ENCODE measurements around the gene EDC3. TPM values are rescaled to one million over a fixed set of nuclear protein-coding genes. Genes with fewer than 3 reads are reported as not detected.

EDC3 gene
- total and polyA plus RNA-seq, 2 experiments from 2014 or later: 13.8 to 26.5 TPM

DNA sequence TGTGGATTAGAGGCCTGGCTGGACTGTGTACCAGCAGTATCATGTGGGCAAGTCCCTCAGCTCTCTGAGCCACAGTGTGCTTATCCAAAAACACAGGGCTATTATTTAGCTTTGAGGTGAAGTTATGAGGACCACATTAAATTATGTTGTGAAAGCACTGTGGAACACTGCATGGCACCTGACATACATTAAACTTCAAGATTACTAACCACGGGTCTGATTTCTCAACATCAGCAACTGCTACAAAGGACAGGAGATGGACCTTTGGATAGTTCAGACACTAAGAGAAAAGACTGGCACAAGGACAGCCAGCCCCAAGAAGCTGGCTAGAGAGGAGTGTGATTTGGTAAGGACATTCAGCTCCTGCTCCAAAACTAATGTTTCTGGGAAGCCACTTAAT, 58.8 kb downstream of the EDC3 start (continued):
- no peak for TF ChIP-seq EZH2phosphoT487 (IDR thresholded peaks at IDR 0.05; ENCODE audit: unreplicated experiment)
- no peak for TF ChIP-seq NANOG (IDR thresholded peaks at IDR 0.05; ENCODE audit: borderline replicate concordance)
- no peak for TF ChIP-seq JUNB (IDR thresholded peaks at IDR 0.05; ENCODE audit: unreplicated experiment)

DNA sequence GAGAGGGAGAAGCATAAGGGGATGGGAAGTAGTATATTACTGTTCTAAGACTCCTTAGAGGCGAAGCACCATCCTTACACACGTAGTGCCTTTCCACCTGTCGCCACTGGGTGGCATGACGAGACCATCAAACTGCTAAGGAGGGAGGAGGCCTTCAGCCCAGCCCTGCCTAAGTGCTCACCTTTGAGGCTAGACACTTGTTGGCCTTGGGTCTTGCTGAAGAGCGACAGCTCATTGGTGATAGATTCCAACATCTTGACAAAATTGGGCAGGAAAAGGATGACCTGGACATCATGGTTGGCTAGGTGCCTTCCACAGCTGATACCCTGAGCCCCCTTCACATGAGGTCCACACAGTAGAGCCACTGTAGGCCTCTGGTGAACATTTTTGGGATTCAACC, 60.6 kb downstream of the EDC3 start:
- H3K9me3 Mint-ChIP-seq: no peaks in the 10 kb centered on the region
- Histone ChIP-seq H2AFZ (no peak overlapping the region), H3K9me2 (ENCODE audit: insufficient read depth) (no peaks in the 10 kb centered on the region), H3K4me2 (no peak overlapping the region), H3K27ac (ENCODE audit: low read depth) (no peak overlapping the region), H3F3A (replicated peaks; ENCODE audit: low read depth) (0 out of 2 replicates have a peak, but pooled peaks cover 7% of the 10 kb centered on the region), H3K27me3 (ENCODE audit: insufficient read depth) (no peaks in the 10 kb centered on the region), H3K36me3 (ENCODE audit: insufficient read depth) (peaks cover 7% of the 10 kb centered on the region; the same call in 1 of the 2 replicates), H3K79me2 (replicated peaks; ENCODE audit: insufficient read depth) (0 out of 2 replicates have a peak, but pooled peaks cover 5% of the 10 kb centered on the region), H4K20me1 (replicated peaks; ENCODE audit: insufficient read depth) (peaks cover 15% of the 10 kb centered on the region), H3K4me3 (no peak overlapping the region), H3K4me1 (ENCODE audit: insufficient read depth) (no peaks in the 10 kb centered on the region)
- no peak overlapping the region for H3K27ac Mint-ChIP-seq
- H3K36me3 Mint-ChIP-seq (ENCODE audit: low read depth): peaks cover 27% of the 10 kb centered on the region
- peak; percentile 84 for ATAC-seq
- no peak overlapping the region for H3K4me3 Mint-ChIP-seq
- H3K4me1 Mint-ChIP-seq: no peaks in the 10 kb centered on the region
- H3K27me3 Mint-ChIP-seq (ENCODE audit: insufficient read depth, low read depth, poor library complexity): peaks cover 5% of the 10 kb centered on the region
- TF ChIP-seq CREB1 (CRISPR knock-in tag; IDR thresholded peaks at IDR 0.05; ENCODE audit: low read depth): no peak
- TF ChIP-seq, protein P1, sequence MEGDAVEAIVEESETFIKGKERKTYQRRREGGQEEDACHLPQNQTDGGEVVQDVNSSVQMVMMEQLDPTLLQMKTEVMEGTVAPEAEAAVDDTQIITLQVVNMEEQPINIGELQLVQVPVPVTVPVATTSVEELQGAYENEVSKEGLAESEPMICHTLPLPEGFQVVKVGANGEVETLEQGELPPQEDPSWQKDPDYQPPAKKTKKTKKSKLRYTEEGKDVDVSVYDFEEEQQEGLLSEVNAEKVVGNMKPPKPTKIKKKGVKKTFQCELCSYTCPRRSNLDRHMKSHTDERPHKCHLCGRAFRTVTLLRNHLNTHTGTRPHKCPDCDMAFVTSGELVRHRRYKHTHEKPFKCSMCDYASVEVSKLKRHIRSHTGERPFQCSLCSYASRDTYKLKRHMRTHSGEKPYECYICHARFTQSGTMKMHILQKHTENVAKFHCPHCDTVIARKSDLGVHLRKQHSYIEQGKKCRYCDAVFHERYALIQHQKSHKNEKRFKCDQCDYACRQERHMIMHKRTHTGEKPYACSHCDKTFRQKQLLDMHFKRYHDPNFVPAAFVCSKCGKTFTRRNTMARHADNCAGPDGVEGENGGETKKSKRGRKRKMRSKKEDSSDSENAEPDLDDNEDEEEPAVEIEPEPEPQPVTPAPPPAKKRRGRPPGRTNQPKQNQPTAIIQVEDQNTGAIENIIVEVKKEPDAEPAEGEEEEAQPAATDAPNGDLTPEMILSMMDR (conservative IDR thresholded peaks at IDR 0.05; ENCODE audit: low read depth in 2 of 2): peak; percentile 95 to 99
- peak; percentile 87 for DNase-seq (ENCODE audit: low spot score)

DNA sequence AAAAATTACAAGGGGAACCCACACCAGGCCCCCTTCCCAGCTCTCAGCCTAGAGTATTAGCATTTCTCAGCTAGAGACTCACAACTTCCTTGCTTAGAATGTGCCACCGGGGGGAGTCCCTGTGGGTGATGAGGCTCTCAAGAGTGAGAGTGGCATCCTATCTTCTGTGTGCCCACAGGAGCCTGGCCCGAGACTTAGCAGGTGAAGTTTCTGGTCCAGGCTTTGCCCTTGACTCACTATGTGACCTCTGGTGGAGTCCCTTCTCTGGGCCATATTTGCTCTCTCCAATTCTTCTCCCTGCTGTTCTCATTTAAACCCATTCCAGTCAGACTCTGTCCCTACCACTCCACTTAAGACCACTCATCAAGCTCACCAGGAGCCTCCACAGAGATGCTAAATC, 62.0 kb downstream of the EDC3 start:
- Histone ChIP-seq H2AFZ (no peak overlapping the region), H3K4me3 (no peak overlapping the region), H3K79me2 (replicated peaks; ENCODE audit: insufficient read depth) (0 out of 2 replicates have a peak, but pooled peaks cover 5% of the 10 kb centered on the region), H3K4me1 (ENCODE audit: insufficient read depth) (no peaks in the 10 kb centered on the region), H4K20me1 (replicated peaks; ENCODE audit: insufficient read depth) (peaks cover 10% of the 10 kb centered on the region), H3K36me3 (ENCODE audit: insufficient read depth) (peaks cover 13% of the 10 kb centered on the region; the same call in 1 of the 2 replicates), H3K4me2 (no peak overlapping the region), H3K27ac (ENCODE audit: low read depth) (no peak overlapping the region), H3K27me3 (ENCODE audit: insufficient read depth) (no peaks in the 10 kb centered on the region), H3K9me2 (ENCODE audit: insufficient read depth) (no peaks in the 10 kb centered on the region), H3F3A (replicated peaks; ENCODE audit: low read depth) (0 out of 2 replicates have a peak, but pooled peaks cover 7% of the 10 kb centered on the region)
- TF ChIP-seq POLR2AphosphoS5 (IDR thresholded peaks at IDR 0.05; ENCODE audit: low read depth) (no peak), NANOG (IDR thresholded peaks at IDR 0.05; ENCODE audit: borderline replicate concordance) (no peak)
- no peak overlapping the region for H3K4me3 Mint-ChIP-seq
- peaks cover 9% of the 10 kb centered on the region for H3K27me3 Mint-ChIP-seq (ENCODE audit: insufficient read depth, low read depth, poor library complexity)
- no peak for ATAC-seq
- no peaks in the 10 kb centered on the region for H3K9me3 Mint-ChIP-seq
- no peak overlapping the region for H3K27ac Mint-ChIP-seq
- H3K36me3 Mint-ChIP-seq (ENCODE audit: low read depth): peaks cover 29% of the 10 kb centered on the region
- DNase-seq (ENCODE audit: low spot score): no peak
- no peaks in the 10 kb centered on the region for H3K4me1 Mint-ChIP-seq

DNA sequence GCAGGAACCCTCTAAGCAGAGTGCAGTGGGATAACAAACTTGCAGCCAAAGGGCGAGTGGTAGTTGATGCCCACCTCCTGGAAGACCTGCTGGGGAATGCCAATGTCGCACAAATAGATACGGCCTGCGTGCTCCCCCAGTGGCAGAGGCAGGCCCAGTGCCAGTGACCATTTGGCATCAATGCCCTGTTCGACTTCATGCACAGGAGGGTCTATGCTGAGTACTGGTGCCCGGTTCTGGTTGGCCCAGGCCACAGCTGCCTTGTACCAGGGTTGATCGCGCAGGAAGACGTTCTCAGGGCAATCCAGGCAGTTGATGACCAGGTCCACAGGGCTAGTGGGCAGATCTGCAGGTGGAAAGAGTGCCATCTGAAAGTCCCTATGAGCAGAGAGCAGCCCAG, 63.2 kb downstream of the EDC3 start:
- DNase-seq (ENCODE audit: low spot score): no peak
- Mint-ChIP-seq H3K36me3 (ENCODE audit: low read depth) (peaks cover 37% of the 10 kb centered on the region), H3K4me1 (no peaks in the 10 kb centered on the region), H3K9me3 (no peaks in the 10 kb centered on the region), H3K27ac (no peak overlapping the region), H3K27me3 (ENCODE audit: insufficient read depth, low read depth, poor library complexity) (peaks cover 12% of the 10 kb centered on the region), H3K4me3 (no peak overlapping the region)
- H3K27me3 ChIP-seq (ENCODE audit: insufficient read depth): no peaks in the 10 kb centered on the region
- no peak overlapping the region for H3K4me3 ChIP-seq
- peaks cover 19% of the 10 kb centered on the region; the same call in 1 of the 2 replicates for H3K36me3 ChIP-seq (ENCODE audit: insufficient read depth)
- no peak overlapping the region for H3K4me2 ChIP-seq
- no peak overlapping the region for H2AFZ ChIP-seq
- H3F3A ChIP-seq (replicated peaks; ENCODE audit: low read depth): 0 out of 2 replicates have a peak, but pooled peaks cover 7% of the 10 kb centered on the region
- H3K9me2 ChIP-seq (ENCODE audit: insufficient read depth): no peaks in the 10 kb centered on the region
- peaks cover 8% of the 10 kb centered on the region for H4K20me1 ChIP-seq (replicated peaks; ENCODE audit: insufficient read depth)
- H3K27ac ChIP-seq (ENCODE audit: low read depth): no peak overlapping the region
- 0 out of 2 replicates have a peak, but pooled peaks cover 5% of the 10 kb centered on the region for H3K79me2 ChIP-seq (replicated peaks; ENCODE audit: insufficient read depth)
- no peaks in the 10 kb centered on the region for H3K4me1 ChIP-seq (ENCODE audit: insufficient read depth)
- ATAC-seq: no peak
- TF ChIP-seq STAT1 (IDR thresholded peaks at IDR 0.05; ENCODE audit: unreplicated experiment): no peak
- TF ChIP-seq, protein P2, sequence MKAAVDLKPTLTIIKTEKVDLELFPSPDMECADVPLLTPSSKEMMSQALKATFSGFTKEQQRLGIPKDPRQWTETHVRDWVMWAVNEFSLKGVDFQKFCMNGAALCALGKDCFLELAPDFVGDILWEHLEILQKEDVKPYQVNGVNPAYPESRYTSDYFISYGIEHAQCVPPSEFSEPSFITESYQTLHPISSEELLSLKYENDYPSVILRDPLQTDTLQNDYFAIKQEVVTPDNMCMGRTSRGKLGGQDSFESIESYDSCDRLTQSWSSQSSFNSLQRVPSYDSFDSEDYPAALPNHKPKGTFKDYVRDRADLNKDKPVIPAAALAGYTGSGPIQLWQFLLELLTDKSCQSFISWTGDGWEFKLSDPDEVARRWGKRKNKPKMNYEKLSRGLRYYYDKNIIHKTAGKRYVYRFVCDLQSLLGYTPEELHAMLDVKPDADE (IDR thresholded peaks at IDR 0.05): no peak
- TF ChIP-seq JUNB (IDR thresholded peaks at IDR 0.05; ENCODE audit: unreplicated experiment): no peak
- TF ChIP-seq ZNF114 (CRISPR knock-in tag; IDR thresholded peaks at IDR 0.05): no peak

Measured in GM23338 (cell line).